CD14-positive monocyte (primary cell): ENCODE data around the gene GID8. TPM values are rescaled to one million over a fixed set of nuclear protein-coding genes. Genes with fewer than 3 reads are reported as not detected.

Experiments used
- DNase-seq, 3 donors: peaks; one replicate each; pipeline ENCODE4 v3.0.0-alpha.2; 2011 to 2022
- H2AFZ ChIP-seq: 2 replicates; pipeline ENCODE4 v1.6.0; 2012; ENCODE audit warnings: mild to moderate bottlenecking, low read depth, low read length, inconsistent platforms; ENCODE audit not compliant: insufficient read depth, poor library complexity, severe bottlenecking
- H3K27ac ChIP-seq, 2 donors: 1 replicate in 1 of 2; 2 replicates in 1 of 2; pipeline ENCODE4 v1.5.1; 2012 to 2013; ENCODE audit warnings: low read length in 2 of 2, control low read depth in 1 of 2, inconsistent platforms in 1 of 2, low read depth in 1 of 2, mild to moderate bottlenecking in 1 of 2
- H3K27me3 ChIP-seq, 2 donors: one replicate each; pipeline versions ENCODE4 v1.6.0 to v1.6.1; 2011 to 2013; ENCODE audit warnings: low read length in 2 of 2; ENCODE audit not compliant: control insufficient read depth in 2 of 2, insufficient read depth in 2 of 2
- H3K36me3 ChIP-seq, 2 donors: replicated peaks in 1 of 2; 1 replicate in 1 of 2; 2 replicates in 1 of 2; pipeline versions ENCODE4 v1.5.1 to v1.6.1; 2012 to 2013; ENCODE audit warnings: low read length in 2 of 2, control low read depth in 1 of 2, inconsistent platforms in 1 of 2, mild to moderate bottlenecking in 1 of 2; ENCODE audit not compliant: insufficient read depth in 2 of 2, control insufficient read depth in 1 of 2
- H3K4me1 ChIP-seq, 2 donors: 1 replicate in 1 of 2; 2 replicates in 1 of 2; pipeline versions ENCODE4 v1.5.1 to v1.6.1; 2012 to 2013; ENCODE audit warnings: low read length in 2 of 2, control low read depth in 1 of 2, inconsistent platforms in 1 of 2, mild to moderate bottlenecking in 1 of 2, moderate library complexity in 1 of 2; ENCODE audit not compliant: insufficient read depth in 2 of 2, control insufficient read depth in 1 of 2
- H3K4me2 ChIP-seq: replicated peaks from 2 replicates; pipeline ENCODE3; 2012; ENCODE audit warnings: low read length, moderate library complexity, mild to moderate bottlenecking; ENCODE audit not compliant: poor library complexity, severe bottlenecking; ENCODE audit errors: extremely low read depth
- H3K4me3 ChIP-seq, 3 experiments: fragments of 200-600 bp in 1 of 3; sonication (generic) in 1 of 3; replicated peaks in 1 of 3; 1 replicate in 2 of 3; 2 replicates in 1 of 3; pipeline ENCODE4 v1.5.1; 2011 to 2013; ENCODE audit warnings: low read length in 3 of 3, mild to moderate bottlenecking in 3 of 3, control low read depth in 2 of 3, low read depth in 2 of 3, inconsistent platforms in 1 of 3, moderate library complexity in 1 of 3
- H3K79me2 ChIP-seq: 2 replicates; pipeline ENCODE4 v1.6.0; 2012; ENCODE audit warnings: mild to moderate bottlenecking, control low read depth, inconsistent platforms, low read length, moderate library complexity; ENCODE audit not compliant: insufficient read depth
- H3K9ac ChIP-seq: 2 replicates; pipeline ENCODE4 v1.6.0; 2017; ENCODE audit warnings: low read length, mild to moderate bottlenecking; ENCODE audit not compliant: insufficient read depth, poor library complexity, severe bottlenecking
- H3K9me3 ChIP-seq, 2 donors: replicated peaks in 1 of 2; 1 replicate in 1 of 2; 2 replicates in 1 of 2; pipeline versions ENCODE4 v1.5.1 to v1.6.1; 2012 to 2013; ENCODE audit warnings: low read length in 2 of 2, control low read depth in 1 of 2; ENCODE audit not compliant: control insufficient read depth in 1 of 2, insufficient read depth in 1 of 2
- H4K20me1 ChIP-seq: 2 replicates; pipeline ENCODE4 v1.6.0; 2012; ENCODE audit warnings: mild to moderate bottlenecking, low read length, control low read depth, moderate library complexity; ENCODE audit not compliant: insufficient read depth
- H3K27ac Mint-ChIP-seq, 7 donors: one replicate each; pipeline ENCODE4 v1.8.0; 2020; ENCODE audit warnings: mild to moderate bottlenecking in 7 of 7, mixed read lengths in 7 of 7, moderate library complexity in 6 of 7, inconsistent platforms in 2 of 7
- H3K27me3 Mint-ChIP-seq, 3 donors: one replicate each; pipeline ENCODE4 v1.8.0; 2021 to 2022; ENCODE audit warnings: low read depth in 3 of 3, mild to moderate bottlenecking in 3 of 3, mixed read lengths in 3 of 3, moderate library complexity in 3 of 3, inconsistent platforms in 1 of 3
- H3K36me3 Mint-ChIP-seq, 2 donors: one replicate each; pipeline ENCODE4 v1.8.0; 2020; ENCODE audit warnings: mixed read lengths in 2 of 2, inconsistent platforms in 1 of 2, mild to moderate bottlenecking in 1 of 2
- H3K4me1 Mint-ChIP-seq: one replicate; pipeline ENCODE4 v1.8.0; 2020; ENCODE audit warnings: mild to moderate bottlenecking, mixed read lengths
- H3K4me3 Mint-ChIP-seq, 2 donors: one replicate each; pipeline ENCODE4 v1.8.0; 2020; ENCODE audit warnings: mild to moderate bottlenecking in 2 of 2, mixed read lengths in 2 of 2, moderate library complexity in 1 of 2
- H3K9me3 Mint-ChIP-seq, 7 donors: one replicate each; pipeline ENCODE4 v1.8.0; 2020 to 2022; ENCODE audit warnings: mixed read lengths in 7 of 7, mild to moderate bottlenecking in 6 of 7, moderate library complexity in 6 of 7, inconsistent platforms in 2 of 7
- CTCF ChIP-seq: fragments of 200-600 bp; IDR thresholded peaks from one replicate; pipeline ENCODE4 v1.8.0; 2022; ENCODE audit warnings: antibody characterized with exemption, mild to moderate bottlenecking
- WGBS: methylation state at CpG from one replicate; pipeline ENCODE4 v1.1.5; 2013; ENCODE audit warnings: missing lambda C conversion rate; ENCODE audit not compliant: insufficient coverage; 5-methylcytosine and 5-hydroxymethylcytosine counted together
- intact Hi-C, 2 donors: fragments of 100-400 bp; cut with micrococcal nuclease; formaldehyde crosslinking; loops; one replicate each; pipeline versions ENCODE4 v1.15.0 to v1.15.1; 2023
- polyA plus RNA-seq, 3 donors: library from polyadenylated mRNA; depleted of rRNA in 1 of 3; unstranded in 2 of 3; stranded (reverse) in 1 of 3; fragments of 300-500 nt in 2 of 3; fragments of >200 nt in 1 of 3; fragmentation: Illumina TruSeq in 2 of 3; gene quantifications; 1 replicate in 2 of 3; 2 replicates in 1 of 3; pipeline ENCODE4 v1.2.3, GENCODE V29; 2012 to 2021

GID8 gene
- polyA plus RNA-seq, 3 donors = 12.4 to 19.7 (median 12.7) TPM

GRCh38 chr20:62893700-62894099 lies 44.2 kb upstream of the GID8 start:
- DNase-seq = no peak
- TF ChIP-seq CTCF = no peak
- Histone ChIP-seq H3K27ac (no peak overlapping the region), H3K4me3 (no peak overlapping the region), H3K4me2 (no peak overlapping the region), H3K27me3 (no peaks in the 10 kb centered on the region), H4K20me1 (peaks cover 30% of the 10 kb centered on the region), H3K36me3 (peaks cover 87 to 91% of the 10 kb centered on the region in 2 donors), H2AFZ (no peak overlapping the region), H3K79me2 (no peaks in the 10 kb centered on the region), H3K9me3 (no peaks in the 10 kb centered on the region), H3K9ac (no peak overlapping the region), H3K4me1 (no peaks in the 10 kb centered on the region)
- Mint-ChIP-seq H3K4me3 (no peak overlapping the region), H3K27me3 (peaks cover 0 to 4% (median 0%) of the 10 kb centered on the region in 3 donors), H3K27ac (no peak overlapping the region), H3K9me3 (no peaks in the 10 kb centered on the region), H3K4me1 (no peaks in the 10 kb centered on the region), H3K36me3 (peaks cover 80 to 85% of the 10 kb centered on the region in 2 donors)
- intact Hi-C loops = no loop called here
- 99% methylated on average over 14 of the region's 14 CpGs for WGBS

- H3K4me2 ChIP-seq = no peak overlapping the region
- no peaks in the 10 kb centered on the region for H3K9me3 ChIP-seq
- H3K79me2 ChIP-seq = no peaks in the 10 kb centered on the region
- 98% methylated on average over 6 of the region's 14 CpGs for WGBS
- TF ChIP-seq CTCF = no peak
- no peak for DNase-seq
- H3K4me1 Mint-ChIP-seq = no peaks in the 10 kb centered on the region
- no peak overlapping the region for H3K4me3 ChIP-seq
- no peak overlapping the region for H3K9ac ChIP-seq
- no peak overlapping the region for H3K4me3 Mint-ChIP-seq
- peaks cover 81 to 85% of the 10 kb centered on the region in 2 donors for H3K36me3 ChIP-seq
- H2AFZ ChIP-seq = no peak overlapping the region
- peaks cover 30% of the 10 kb centered on the region for H4K20me1 ChIP-seq
- H3K9me3 Mint-ChIP-seq = no peaks in the 10 kb centered on the region
- no peak overlapping the region for H3K27ac Mint-ChIP-seq
- no peak overlapping the region for H3K27ac ChIP-seq
- H3K36me3 Mint-ChIP-seq = peaks cover 76 to 80% of the 10 kb centered on the region in 2 donors
- intact Hi-C loops = no loop called here
- peaks cover 0 to 4% (median 0%) of the 10 kb centered on the region in 3 donors for H3K27me3 Mint-ChIP-seq
- H3K27me3 ChIP-seq = no peaks in the 10 kb centered on the region
- no peaks in the 10 kb centered on the region for H3K4me1 ChIP-seq
Measured at GRCh38 chr20:62894261-62894660, 43.7 kb upstream of the GID8 start.
